BJ (cell line): Measurements from ENCODE around the gene GRIN2C. TPM values are rescaled to one million over a fixed set of nuclear protein-coding genes. Genes with fewer than 3 reads are reported as not detected.

ENCODE experiments used
- CTCF ChIA-PET: fragments of 350-600 bp; formaldehyde crosslinking; extraction: SDS; loops from one replicate; lab custom pipeline; 2021; ENCODE audit warnings: antibody characterized with exemption, inconsistent platforms; lab: Yijun Ruan, JAX
- POLR2A ChIA-PET: fragments of 300-600 bp; sonication (Branson Sonifier 250); formaldehyde crosslinking; extraction: SDS; loops from one replicate; lab custom pipeline; 2021; ENCODE audit warnings: antibody characterized with exemption; lab: Charles Lee
- DNase-seq: peaks from one replicate; pipeline ENCODE4 v3.0.0-alpha.2; 2011; ENCODE audit warnings: low read depth
- H3K27me3 ChIP-seq: 2 replicates; pipeline ENCODE4 v1.6.0; 2011; ENCODE audit warnings: low read length; ENCODE audit not compliant: control insufficient read depth, insufficient read depth
- H3K36me3 ChIP-seq: 2 replicates; pipeline ENCODE4 v1.5.1; 2011; ENCODE audit warnings: low read length; ENCODE audit not compliant: control insufficient read depth, insufficient read depth
- H3K4me3 ChIP-seq: 2 replicates; pipeline ENCODE4 v1.5.1; 2011; ENCODE audit warnings: low read depth, mild to moderate bottlenecking, control low read depth, low read length
- CTCF ChIP-seq: IDR thresholded peaks from 2 replicates; pipeline ENCODE4 v1.5.1; 2011; ENCODE audit warnings: low read depth, mild to moderate bottlenecking, control low read depth, inconsistent platforms, low read length, moderate library complexity; ENCODE audit not compliant: insufficient read depth
- polyA plus RNA-seq: library from polyadenylated mRNA; depleted of rRNA; stranded (reverse); fragments of >200 nt; gene quantifications from 2 replicates; pipeline ENCODE4 v1.2.3, GENCODE V29; 2011

The GRIN2C gene
- polyA plus RNA-seq, 1 experiment: 0.04 TPM

- no peak overlapping the region for H3K4me3 ChIP-seq
- H3K27me3 ChIP-seq: no peaks in the 10 kb centered on the region
- ChIA-PET POLR2A (no interaction called here), CTCF (interaction anchor here (1.5 kb wide), 1 partner anchor 24 kb away, joined by 4 read pairs; no protein-coding TSS in a partner anchor)
- no peak for TF ChIP-seq CTCF
- DNase-seq: no peak
- peaks cover 4% of the 10 kb centered on the region for H3K36me3 ChIP-seq
Measured at GRCh38 chr17:74815067-74815466, 44.6 kb downstream of the GRIN2C start.

- Histone ChIP-seq H3K4me3 (no peak overlapping the region), H3K27me3 (no peaks in the 10 kb centered on the region), H3K36me3 (peaks cover 2% of the 10 kb centered on the region)
- CTCF ChIA-PET: interaction anchor here (1.5 kb wide), 1 partner anchor 23 kb away, joined by 4 read pairs; no protein-coding TSS in a partner anchor
- DNase-seq: no peak
- POLR2A ChIA-PET: no interaction called here
- TF ChIP-seq CTCF: no peak
Measured at GRCh38 chr17:74814453-74814852, 45.2 kb downstream of the GRIN2C start.

GRCh38 chr17:74812109-74813009 lies 47.3 kb downstream of the GRIN2C start:
- no peak for TF ChIP-seq CTCF
- POLR2A ChIA-PET: no interaction called here
- Histone ChIP-seq H3K36me3 (peaks cover 2% of the 10 kb centered on the region), H3K27me3 (no peaks in the 10 kb centered on the region), H3K4me3 (no peak overlapping the region)
- CTCF ChIA-PET: interaction anchor here (0.9 to 1.7 kb wide), 5 partner anchors 16 to 603 kb away, joined by 3 to 4 read pairs (median 3); no protein-coding TSS in a partner anchor
- DNase-seq: no peak

- Histone ChIP-seq H3K4me3 (no peak overlapping the region), H3K27me3 (no peaks in the 10 kb centered on the region), H3K36me3 (peaks cover 3% of the 10 kb centered on the region)
- ChIA-PET POLR2A (no interaction called here), CTCF (interaction anchor here (1.7 to 1.9 kb wide), 2 partner anchors 19 to 65 kb away, joined by 4 to 7 read pairs; no protein-coding TSS in a partner anchor)
- no peak for DNase-seq
- TF ChIP-seq CTCF: no peak
Measured at GRCh38 chr17:74810699-74811485, 48.8 kb downstream of the GRIN2C start.
